Left ventricle myocardium inferior (tissue), 1 donor: ENCODE data around the gene ASTN1. TPM values are rescaled to one million over a fixed set of nuclear protein-coding genes. Genes with fewer than 3 reads are reported as not detected.
A peak's percentile ranks its signal among the peaks of the same experiment; 100 is the strongest.

Source experiments
- DNase-seq: peaks from one replicate; pipeline ENCODE4 v3.0.0-alpha.2; 2020
- H3K27ac ChIP-seq: fragments of 200-600 bp; replicated peaks from 2 replicates; pipeline ENCODE4 v1.8.0; 2021
- H3K27me3 ChIP-seq: fragments of 200-600 bp; 2 replicates; pipeline ENCODE4 v1.8.0; 2021; ENCODE audit warnings: low read depth
- H3K36me3 ChIP-seq: fragments of 200-600 bp; 2 replicates; pipeline ENCODE4 v1.8.0; 2021
- H3K4me1 ChIP-seq: fragments of 200-600 bp; 2 replicates; pipeline ENCODE4 v1.8.0; 2021
- H3K4me3 ChIP-seq: fragments of 200-600 bp; 2 replicates; pipeline ENCODE4 v1.8.0; 2021; ENCODE audit warnings: mild to moderate bottlenecking, moderate library complexity
- H3K9me3 ChIP-seq: fragments of 200-600 bp; replicated peaks from 2 replicates; pipeline ENCODE4 v1.8.0; 2021
- CTCF ChIP-seq: fragments of 200-600 bp; IDR thresholded peaks from 2 replicates; pipeline ENCODE4 v1.8.0; 2021; ENCODE audit warnings: antibody characterized with exemption, mild to moderate bottlenecking, borderline replicate concordance
- intact Hi-C: fragments of 100-400 bp; cut with micrococcal nuclease; formaldehyde crosslinking; loops from one replicate; pipeline ENCODE4 v1.11.0; 2022
- total RNA-seq: library from RNA; stranded (reverse); fragmentation: NEBNext Ultra II Directional; extraction: Animal tissue kit (Norgen Biotek cat#: 25700); gene quantifications from one replicate; pipeline ENCODE4 v1.2.1, GENCODE V29; 2021
- donor health status: DM: no; HTN: yes; CAD: no; lungs with severe emphysema.

The ASTN1 gene
- total RNA-seq, 1 donor from 2014 or later: 0.33 TPM

- no peak for DNase-seq
Observed at GRCh38 chr1:177173976-177174375, 9.5 kb upstream of the ASTN1 start.

GRCh38 chr1:177172866-177173265 is 8.4 kb upstream of the ASTN1 start:
- no peak for TF ChIP-seq CTCF
- Histone ChIP-seq H3K4me1 (peaks cover 12% of the 10 kb centered on the region), H3K9me3 (peaks cover 5% of the 10 kb centered on the region), H3K36me3 (no peaks in the 10 kb centered on the region), H3K27ac (no peak overlapping the region), H3K27me3 (peaks cover 94% of the 10 kb centered on the region), H3K4me3 (no peak overlapping the region)
- intact Hi-C loops: no loop called here
- DNase-seq: no peak

More at GRCh38 chr1:177173976-177174375, 9.5 kb upstream of the ASTN1 start:
- Histone ChIP-seq H3K36me3 (no peaks in the 10 kb centered on the region), H3K4me3 (no peak overlapping the region), H3K4me1 (peaks cover 12% of the 10 kb centered on the region), H3K27ac (no peak overlapping the region), H3K27me3 (peaks cover 94% of the 10 kb centered on the region), H3K9me3 (peaks cover 5% of the 10 kb centered on the region)
- intact Hi-C loops: no loop called here
- TF ChIP-seq CTCF: no peak

GRCh38 chr1:177172272-177172671 is 7.8 kb upstream of the ASTN1 start:
- peaks cover 95% of the 10 kb centered on the region for H3K27me3 ChIP-seq
- no peak for TF ChIP-seq CTCF
- DNase-seq: no peak
- H3K4me3 ChIP-seq: no peak overlapping the region
- intact Hi-C loops: no loop called here
- H3K27ac ChIP-seq: no peak overlapping the region
- H3K9me3 ChIP-seq: peaks cover 5% of the 10 kb centered on the region
- no peaks in the 10 kb centered on the region for H3K36me3 ChIP-seq
- H3K4me1 ChIP-seq: peaks cover 12% of the 10 kb centered on the region

GRCh38 chr1:177171536-177172123 is 7.1 kb upstream of the ASTN1 start:
- intact Hi-C loops: no loop called here
- H3K27ac ChIP-seq: no peak overlapping the region
- peak overlapping the region; percentile 68 for H3K4me3 ChIP-seq
- no peaks in the 10 kb centered on the region for H3K36me3 ChIP-seq
- peaks cover 12% of the 10 kb centered on the region for H3K4me1 ChIP-seq
- peaks cover 1% of the 10 kb centered on the region for H3K9me3 ChIP-seq
- peaks cover 95% of the 10 kb centered on the region for H3K27me3 ChIP-seq
- DNase-seq: no peak
- TF ChIP-seq CTCF: no peak

- DNase-seq: peak; percentile 47
- TF ChIP-seq CTCF: no peak
Observed at GRCh38 chr1:177170756-177171535, 6.4 kb upstream of the ASTN1 start, which contains the start of gene BRINP2. Gene BRINP2 (plus strand): TSS chr1:177170958. CDS start chr1:177229877, 58,919 bp downstream.

More at GRCh38 chr1:177170756-177171535, 6.4 kb upstream of the ASTN1 start, which contains the start of gene BRINP2:
- peaks cover 12% of the 10 kb centered on the region for H3K4me1 ChIP-seq
- H3K36me3 ChIP-seq: no peaks in the 10 kb centered on the region
- peak within 1 kb of the TSS; percentile 68 for H3K4me3 ChIP-seq
- intact Hi-C loops: no loop called here
- H3K27ac ChIP-seq: no peak within 1 kb of the TSS
- H3K9me3 ChIP-seq: no peaks in the 10 kb centered on the region
- H3K27me3 ChIP-seq: peaks cover 97% of the 10 kb centered on the region
